MM.1S (cell line): ENCODE measurements around the gene KCNG2.

Experiments
- EZH2 ChIP-seq: fragments of 300-600 bp; sonication (generic); optimal IDR thresholded peaks from 2 replicates; pipeline ENCODE3; 2017; ENCODE audit warnings: low read depth, mild to moderate bottlenecking, antibody characterized with exemption, low read length, mixed read lengths
- EZH2phosphoT487 ChIP-seq: fragments of 300-600 bp; sonication (generic); IDR thresholded peaks from 2 replicates; pipeline ENCODE4 v1.6.1; 2018; ENCODE audit warnings: antibody characterized with exemption, low read length
- TF ChIP-seq, protein P1 (sequence below): fragments of 300-600 bp; sonication (generic); IDR thresholded peaks from 2 replicates; pipeline ENCODE4 v1.5.1; 2016; ENCODE audit warnings: antibody characterized with exemption, low read length, mixed read lengths

DNA sequence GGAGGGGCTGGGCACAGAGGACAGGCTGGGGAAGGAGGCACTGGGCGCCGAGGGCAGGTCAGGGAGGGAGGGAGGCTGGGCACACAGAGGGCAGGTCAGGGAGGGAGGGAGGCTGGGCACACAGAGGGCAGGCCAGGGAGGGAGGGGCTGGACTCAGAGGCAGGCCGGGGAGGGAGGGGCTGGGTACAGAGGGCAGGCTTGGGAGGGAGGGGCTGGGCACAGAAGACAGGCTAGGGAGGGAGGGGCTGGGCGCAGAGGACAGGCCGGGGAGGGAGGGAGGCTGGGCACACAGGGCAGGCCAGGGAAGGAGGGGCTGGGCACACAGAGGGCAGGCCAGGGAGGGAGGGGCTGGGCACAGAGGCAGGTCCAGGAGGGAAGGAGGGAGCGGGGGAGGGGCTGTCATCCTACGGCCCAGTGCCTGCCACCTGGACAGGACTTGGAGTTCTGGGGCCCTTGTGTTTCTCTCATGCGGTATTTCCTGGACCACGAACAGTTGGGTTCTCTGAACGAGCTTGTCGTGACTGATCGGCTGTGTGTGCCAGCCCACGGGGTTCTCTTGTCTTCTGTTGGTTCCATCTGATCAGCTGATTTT lies 46.7 kb upstream of the KCNG2 start:
- TF ChIP-seq, protein P1, sequence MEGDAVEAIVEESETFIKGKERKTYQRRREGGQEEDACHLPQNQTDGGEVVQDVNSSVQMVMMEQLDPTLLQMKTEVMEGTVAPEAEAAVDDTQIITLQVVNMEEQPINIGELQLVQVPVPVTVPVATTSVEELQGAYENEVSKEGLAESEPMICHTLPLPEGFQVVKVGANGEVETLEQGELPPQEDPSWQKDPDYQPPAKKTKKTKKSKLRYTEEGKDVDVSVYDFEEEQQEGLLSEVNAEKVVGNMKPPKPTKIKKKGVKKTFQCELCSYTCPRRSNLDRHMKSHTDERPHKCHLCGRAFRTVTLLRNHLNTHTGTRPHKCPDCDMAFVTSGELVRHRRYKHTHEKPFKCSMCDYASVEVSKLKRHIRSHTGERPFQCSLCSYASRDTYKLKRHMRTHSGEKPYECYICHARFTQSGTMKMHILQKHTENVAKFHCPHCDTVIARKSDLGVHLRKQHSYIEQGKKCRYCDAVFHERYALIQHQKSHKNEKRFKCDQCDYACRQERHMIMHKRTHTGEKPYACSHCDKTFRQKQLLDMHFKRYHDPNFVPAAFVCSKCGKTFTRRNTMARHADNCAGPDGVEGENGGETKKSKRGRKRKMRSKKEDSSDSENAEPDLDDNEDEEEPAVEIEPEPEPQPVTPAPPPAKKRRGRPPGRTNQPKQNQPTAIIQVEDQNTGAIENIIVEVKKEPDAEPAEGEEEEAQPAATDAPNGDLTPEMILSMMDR, result no peak
- no peak for TF ChIP-seq EZH2
- no peak for TF ChIP-seq EZH2phosphoT487
